B cell (primary cell): Measurements from ENCODE around the gene PRKN. TPM values are rescaled to one million over a fixed set of nuclear protein-coding genes. Genes with fewer than 3 reads are reported as not detected.

Source experiments
- ATAC-seq: fragments of 200-7000 bp; cut with Tn5 transposase; one replicate; pipeline ENCODE4 v1.10.0; 2021; ENCODE audit warnings: low read depth, mild to moderate bottlenecking, moderate number of reproducible peaks, moderate library complexity
- CTCF ChIA-PET: fragments of 350-600 bp; sonication (Branson Sonifier 250); formaldehyde crosslinking; loops from one replicate; lab custom pipeline; 2021; ENCODE audit warnings: antibody characterized with exemption, inconsistent platforms; lab: Charles Lee
- POLR2A ChIA-PET: fragments of 350-600 bp; sonication (Branson Sonifier 250); formaldehyde crosslinking; loops from one replicate; lab custom pipeline; 2021; ENCODE audit warnings: antibody characterized with exemption; lab: Charles Lee
- DNase-seq: peaks from one replicate; pipeline ENCODE4 v3.0.0; 2013
- H2AFZ ChIP-seq: 2 replicates; pipeline ENCODE4 v1.6.1; 2012; ENCODE audit warnings: mild to moderate bottlenecking, low read depth, low read length; ENCODE audit not compliant: insufficient read depth, poor library complexity, severe bottlenecking
- H3K27ac ChIP-seq, 2 donors: 1 replicate in 1 of 2; 2 replicates in 1 of 2; pipeline ENCODE4 v1.5.1; 2012 to 2013; ENCODE audit warnings: low read length in 2 of 2, mild to moderate bottlenecking in 2 of 2, moderate library complexity in 1 of 2
- H3K27me3 ChIP-seq, 4 experiments: fragments of 200-600 bp in 1 of 4; sonication (generic) in 1 of 4; replicated peaks in 1 of 4; 1 replicate in 2 of 4; 2 replicates in 2 of 4; pipeline versions ENCODE4 v1.6.1 to v1.7.0; 2013 to 2016; ENCODE audit warnings: low read length in 3 of 4, mild to moderate bottlenecking in 2 of 4, mixed read lengths in 1 of 4, moderate library complexity in 1 of 4; ENCODE audit not compliant: insufficient read depth in 4 of 4, control insufficient read depth in 3 of 4; ENCODE audit errors: control extremely low read depth in 1 of 4
- H3K36me3 ChIP-seq, 2 experiments: replicated peaks in 1 of 2; 1 replicate in 1 of 2; 2 replicates in 1 of 2; pipeline versions ENCODE4 v1.6.1 to v1.7.1; 2013; ENCODE audit warnings: low read length in 1 of 2; ENCODE audit not compliant: insufficient read depth in 2 of 2, control insufficient read depth in 1 of 2; ENCODE audit errors: control extremely low read depth in 1 of 2, extremely low read depth in 1 of 2
- H3K4me1 ChIP-seq, 2 donors: fragments of 200-600 bp in 1 of 2; sonication (generic) in 1 of 2; 1 replicate in 1 of 2; 2 replicates in 1 of 2; pipeline versions ENCODE4 v1.5.1 to v1.6.1; 2013 to 2017; ENCODE audit warnings: low read length in 2 of 2; ENCODE audit not compliant: control insufficient read depth in 2 of 2, insufficient read depth in 2 of 2
- H3K4me2 ChIP-seq: replicated peaks from 2 replicates; pipeline ENCODE3; 2012; ENCODE audit warnings: mild to moderate bottlenecking, low read depth, low read length; ENCODE audit not compliant: poor library complexity, severe bottlenecking
- H3K4me3 ChIP-seq, 5 experiments: fragments of 200-600 bp in 1 of 5; sonication (generic) in 1 of 5; 1 replicate in 3 of 5; 2 replicates in 2 of 5; pipeline versions ENCODE4 v1.5.1 to v1.7.0; 2011 to 2016; ENCODE audit warnings: low read length in 4 of 5, mild to moderate bottlenecking in 4 of 5, low read depth in 2 of 5, control low read depth in 1 of 5, moderate library complexity in 1 of 5; ENCODE audit not compliant: insufficient read depth in 1 of 5; ENCODE audit errors: control extremely low read depth in 1 of 5, extremely low read depth in 1 of 5
- H3K79me2 ChIP-seq: fragments of 200-600 bp; sonication (generic); one replicate; pipeline ENCODE4 v1.6.0; 2016; ENCODE audit warnings: low read length; ENCODE audit not compliant: control insufficient read depth, insufficient read depth
- H3K9ac ChIP-seq: fragments of 200-600 bp; sonication (generic); 2 replicates; pipeline ENCODE4 v1.6.1; 2017; ENCODE audit warnings: mild to moderate bottlenecking, low read length, moderate library complexity
- H3K9me3 ChIP-seq, 3 donors: one replicate each; pipeline versions ENCODE4 v1.6.1 to v1.7.1; 2013; ENCODE audit warnings: low read length in 2 of 3; ENCODE audit not compliant: control insufficient read depth in 2 of 3, insufficient read depth in 1 of 3; ENCODE audit errors: control extremely low read depth in 1 of 3
- H4K20me1 ChIP-seq: 2 replicates; pipeline ENCODE4 v1.6.0; 2012; ENCODE audit warnings: mild to moderate bottlenecking, low read length; ENCODE audit not compliant: insufficient read depth, control insufficient read depth, poor library complexity, severe bottlenecking
- H3K27ac Mint-ChIP-seq: one replicate; pipeline ENCODE4 v1.8.0; 2021; ENCODE audit warnings: mixed read lengths
- H3K27me3 Mint-ChIP-seq: one replicate; pipeline ENCODE4 v1.8.0; 2021; ENCODE audit warnings: mixed read lengths
- H3K4me1 Mint-ChIP-seq: one replicate; pipeline ENCODE4 v1.8.0; 2021; ENCODE audit warnings: mixed read lengths
- H3K4me3 Mint-ChIP-seq: one replicate; pipeline ENCODE4 v1.8.0; 2021; ENCODE audit warnings: mixed read lengths
- H3K9me3 Mint-ChIP-seq: one replicate; pipeline ENCODE4 v1.8.0; 2022; ENCODE audit warnings: mixed read lengths; ENCODE audit not compliant: insufficient read depth
- EZH2 ChIP-seq: IDR thresholded peaks from 2 replicates; pipeline ENCODE4 v1.6.1; 2012; ENCODE audit warnings: borderline replicate concordance, low read depth, mild to moderate bottlenecking, moderate library complexity, low read length; ENCODE audit not compliant: insufficient read depth, poor library complexity, severe bottlenecking
- intact Hi-C: fragments of 100-400 bp; cut with micrococcal nuclease; formaldehyde crosslinking; loops from one replicate; pipeline ENCODE4 v1.10.0; 2022
- polyA plus RNA-seq: library from polyadenylated mRNA; depleted of rRNA; stranded (reverse); fragments of >200 nt; gene quantifications from 2 replicates; pipeline ENCODE4 v1.2.3, GENCODE V29; 2012
- total RNA-seq, 2 donors: library from RNA; stranded (reverse); fragments of 120-200 nt in 1 of 2; gene quantifications; 1 replicate in 1 of 2; 2 replicates in 1 of 2; pipeline versions ENCODE4 v1.2.3 to v1.2.4, GENCODE V29; 2013 to 2022
- TF ChIP-seq, protein P1 (sequence below): fragments of 200-600 bp; IDR thresholded peaks from one replicate; pipeline ENCODE4 v1.8.0; 2022; ENCODE audit warnings: antibody characterized with exemption, mild to moderate bottlenecking

PRKN gene
- total and polyA plus RNA-seq, 2 donors (not counting 1 experiment from before 2014, with no cell fraction given) = 1.6 to 6.2 TPM

DNA sequence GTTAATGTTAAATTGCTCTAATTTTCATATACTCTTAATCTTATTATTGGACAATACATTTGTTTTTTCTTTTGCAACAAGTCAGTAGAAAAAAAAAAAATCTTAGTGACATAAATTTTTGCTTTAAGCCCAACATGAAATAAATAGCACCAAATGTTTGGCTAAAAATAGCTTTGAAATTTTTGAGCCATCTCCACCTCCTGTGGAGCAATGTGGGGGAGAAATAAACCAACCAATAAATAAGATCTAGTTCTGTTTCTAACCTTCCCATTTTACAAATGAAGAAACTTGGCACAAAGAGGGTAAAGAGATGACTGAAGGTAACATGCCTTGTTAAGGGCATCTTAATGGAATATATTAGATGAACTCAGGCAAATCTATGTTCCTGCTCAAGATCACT lies 91.4 kb downstream of the PRKN start:
- H3K4me2 ChIP-seq = no peak overlapping the region
- ATAC-seq = no peak
- H3K4me3 ChIP-seq = no peak overlapping the region
- no peak overlapping the region for H3K9ac ChIP-seq
- intact Hi-C loops = no loop called here
- ChIA-PET CTCF (no interaction called here), POLR2A (no interaction called here)
- Mint-ChIP-seq H3K4me1 (no peaks in the 10 kb centered on the region), H3K9me3 (no peaks in the 10 kb centered on the region), H3K27me3 (no peaks in the 10 kb centered on the region), H3K27ac (no peak overlapping the region), H3K4me3 (no peak overlapping the region)
- DNase-seq = no peak
- TF ChIP-seq, protein P1, sequence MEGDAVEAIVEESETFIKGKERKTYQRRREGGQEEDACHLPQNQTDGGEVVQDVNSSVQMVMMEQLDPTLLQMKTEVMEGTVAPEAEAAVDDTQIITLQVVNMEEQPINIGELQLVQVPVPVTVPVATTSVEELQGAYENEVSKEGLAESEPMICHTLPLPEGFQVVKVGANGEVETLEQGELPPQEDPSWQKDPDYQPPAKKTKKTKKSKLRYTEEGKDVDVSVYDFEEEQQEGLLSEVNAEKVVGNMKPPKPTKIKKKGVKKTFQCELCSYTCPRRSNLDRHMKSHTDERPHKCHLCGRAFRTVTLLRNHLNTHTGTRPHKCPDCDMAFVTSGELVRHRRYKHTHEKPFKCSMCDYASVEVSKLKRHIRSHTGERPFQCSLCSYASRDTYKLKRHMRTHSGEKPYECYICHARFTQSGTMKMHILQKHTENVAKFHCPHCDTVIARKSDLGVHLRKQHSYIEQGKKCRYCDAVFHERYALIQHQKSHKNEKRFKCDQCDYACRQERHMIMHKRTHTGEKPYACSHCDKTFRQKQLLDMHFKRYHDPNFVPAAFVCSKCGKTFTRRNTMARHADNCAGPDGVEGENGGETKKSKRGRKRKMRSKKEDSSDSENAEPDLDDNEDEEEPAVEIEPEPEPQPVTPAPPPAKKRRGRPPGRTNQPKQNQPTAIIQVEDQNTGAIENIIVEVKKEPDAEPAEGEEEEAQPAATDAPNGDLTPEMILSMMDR = no peak
- TF ChIP-seq EZH2 = no peak
- no peaks in the 10 kb centered on the region for H4K20me1 ChIP-seq
- H3K79me2 ChIP-seq = no peaks in the 10 kb centered on the region
- no peaks in the 10 kb centered on the region for H3K27me3 ChIP-seq
- H3K36me3 ChIP-seq = no peaks in the 10 kb centered on the region
- H3K9me3 ChIP-seq = peaks cover 0 to 4% (median 0%) of the 10 kb centered on the region in 3 donors
- no peak overlapping the region for H3K27ac ChIP-seq
- H3K4me1 ChIP-seq = no peaks in the 10 kb centered on the region
- H2AFZ ChIP-seq = no peak overlapping the region

DNA sequence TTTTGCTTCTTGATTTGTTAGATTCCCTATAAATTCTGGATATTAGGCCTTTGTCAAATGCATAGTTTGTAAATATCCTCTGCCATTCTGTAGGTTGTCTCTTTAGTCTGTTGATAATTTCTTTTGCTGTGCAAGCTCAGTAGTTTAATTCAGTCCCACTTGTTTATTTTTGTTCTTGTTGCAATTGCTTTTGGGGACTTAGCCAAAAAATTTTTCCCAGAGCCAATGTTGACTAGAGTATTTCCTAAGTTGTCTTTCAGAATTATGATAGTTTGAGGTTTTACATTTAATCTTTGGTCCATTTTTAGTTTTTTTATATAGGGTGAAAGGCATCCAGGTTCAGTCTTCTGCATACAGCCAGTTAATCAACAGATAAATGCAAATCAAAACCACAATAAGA lies 96.0 kb downstream of the PRKN start:
- POLR2A ChIA-PET = no interaction called here
- no peak overlapping the region for H3K9ac ChIP-seq

More for the DNA sequence above, 96.0 kb downstream of the PRKN start:
- no peak overlapping the region for H3K27ac Mint-ChIP-seq
- TF ChIP-seq, protein P1 = no peak
- no peak for TF ChIP-seq EZH2
- H3K79me2 ChIP-seq = no peaks in the 10 kb centered on the region
- H3K27me3 ChIP-seq = no peaks in the 10 kb centered on the region
- no peak overlapping the region for H3K4me3 ChIP-seq
- ATAC-seq (no peak), DNase-seq (no peak)
- no peaks in the 10 kb centered on the region for H3K4me1 ChIP-seq
- no peak overlapping the region for H3K4me3 Mint-ChIP-seq
- peaks cover 5% of the 10 kb centered on the region for H3K9me3 Mint-ChIP-seq
- peaks cover 0 to under 1% (median 0%) of the 10 kb centered on the region in 3 donors for H3K9me3 ChIP-seq
- no peak overlapping the region for H3K4me2 ChIP-seq
- H4K20me1 ChIP-seq = no peaks in the 10 kb centered on the region
- intact Hi-C loops = no loop called here
- CTCF ChIA-PET = no interaction called here
- H3K27ac ChIP-seq = no peak overlapping the region
- H3K4me1 Mint-ChIP-seq = no peaks in the 10 kb centered on the region
- H2AFZ ChIP-seq = no peak overlapping the region
- no peaks in the 10 kb centered on the region for H3K36me3 ChIP-seq
- no peaks in the 10 kb centered on the region for H3K27me3 Mint-ChIP-seq
